Measurements from ENCODE around the gene TMOD4. TPM values are rescaled to one million over a fixed set of nuclear protein-coding genes. Genes with fewer than 3 reads are reported as not detected.
A peak's percentile ranks its signal among the peaks of the same experiment; 100 is the strongest.

Gene TMOD4
- total and polyA plus RNA-seq, 10 of the 15 experiments (the other 5 are each of a cell fraction or from before 2014, with no cell fraction given): 0.30 to 1.2 (median 0.50) TPM; not detected in 1

DNA sequence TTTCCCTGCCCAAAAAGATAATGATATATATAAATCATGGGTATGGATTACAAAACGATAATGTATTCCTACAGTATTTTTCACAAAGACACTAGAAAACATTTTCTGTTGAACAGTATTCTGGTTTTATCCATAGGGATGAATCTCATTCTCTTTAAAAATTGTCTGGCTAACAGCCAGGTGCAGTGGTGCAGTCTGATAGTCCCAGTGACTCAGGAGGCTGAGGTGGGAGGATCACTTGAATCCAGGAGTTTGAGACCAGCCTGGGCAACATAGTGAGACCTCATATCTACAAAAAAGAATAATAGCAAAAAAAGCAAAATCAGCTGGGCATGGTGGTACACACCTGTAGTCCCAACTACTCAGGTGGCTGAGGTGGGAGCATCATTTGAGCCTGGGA is 45.8 kb upstream of the TMOD4 start:
- in situ Hi-C loops (cut with MboI) (no loop called here), intact Hi-C loops (cut with micrococcal nuclease; ENCODE audit: unreplicated experiment) (no loop called here)
- H3K4me2 ChIP-seq (ENCODE audit: control insufficient read depth, insufficient read depth): no peak overlapping the region
- TF ChIP-seq YY1 (IDR thresholded peaks at IDR 0.05; ENCODE audit: low read depth, low read length) (no peak), LARP7 (IDR thresholded peaks at IDR 0.05) (no peak), NR2C1 (IDR thresholded peaks at IDR 0.05) (no peak), MYB (IDR thresholded peaks at IDR 0.05; ENCODE audit: borderline replicate concordance, low read depth, low read length) (no peak), PAX8 (IDR thresholded peaks at IDR 0.05) (no peak), RUNX3 (IDR thresholded peaks at IDR 0.05; ENCODE audit: low read length) (no peak), HDAC2 (IDR thresholded peaks at IDR 0.05) (no peak), NFYB (IDR thresholded peaks at IDR 0.05; ENCODE audit: insufficient read depth, low read depth, low read length) (no peak), ZNF687 (IDR thresholded peaks at IDR 0.05) (no peak)
- ChIA-PET SMC1A (ENCODE audit: uncharacterized antibody, unreplicated experiment) (no interaction called here), RAD21 (ENCODE audit: unreplicated experiment) (no interaction called here), CTCF (interaction anchor here (1.1 kb wide), 1 partner anchor 30 kb away, joined by 4 read pairs; no protein-coding TSS in a partner anchor), POLR2A (interaction anchor here (1.5 kb wide), 1 partner anchor 21 kb away, joined by 3 read pairs; no protein-coding TSS in a partner anchor)
- no peaks in the 10 kb centered on the region for H3K27me3 ChIP-seq (replicated peaks in 1 of 2; ENCODE audit: control insufficient read depth in 2 of 2, insufficient read depth in 2 of 2, low read length in 1 of 2)
- no peaks in the 10 kb centered on the region for H3K4me1 ChIP-seq (ENCODE audit: control insufficient read depth, insufficient read depth, low read length)
- no peak overlapping the region for H2AFZ ChIP-seq (ENCODE audit: control insufficient read depth, low read depth, low read length)
- peaks cover 0 to 11% of the 10 kb centered on the region in 2 experiments; a peak in 3 of 4 replicates for H3K36me3 ChIP-seq (ENCODE audit: control insufficient read depth in 2 of 2, insufficient read depth in 2 of 2, low read length in 1 of 2)
- no peaks in the 10 kb centered on the region for H3K9me3 ChIP-seq (replicated peaks; ENCODE audit: control insufficient read depth, insufficient read depth, low read length)
- no peak for DNase-seq (ENCODE audit: low read depth, low spot score)
- BruUV-seq (replicated peaks): TSS peak; percentile 21
- WGBS (ENCODE audit: insufficient coverage, insufficient replicate concordance, low lambda C conversion rate, missing lambda C conversion rate): 65% methylated on average over 1 of the region's 1 CpG
- H4K20me1 ChIP-seq (ENCODE audit: control insufficient read depth, insufficient read depth): peaks cover 2% of the 10 kb centered on the region; the same call in 1 of the 2 replicates
- no peak for FAIRE-seq
- H3K9ac ChIP-seq (ENCODE audit: control insufficient read depth, insufficient read depth, low read length): no peak overlapping the region
- no peak for ATAC-seq
- H3K27ac ChIP-seq (ENCODE audit: control insufficient read depth, insufficient read depth): no peak overlapping the region
- H3K4me3 ChIP-seq: no peak overlapping the region
- peaks cover 24% of the 10 kb centered on the region for H3K79me2 ChIP-seq (ENCODE audit: control insufficient read depth, insufficient read depth, low read length)

All from GM12878 (cell line).